Panc1 (cell line): Measurements from ENCODE around the gene WDR33.

Experiments used
- POLR2AphosphoS5 ChIP-seq: IDR thresholded peaks from 2 replicates; pipeline ENCODE4 v1.6.1; 2012; ENCODE audit warnings: mild to moderate bottlenecking, low read depth, low read length, moderate library complexity
- TCF7L2 ChIP-seq: IDR thresholded peaks from 2 replicates; pipeline ENCODE4 v1.6.1; 2011; ENCODE audit warnings: mild to moderate bottlenecking, low read depth, low read length, inconsistent platforms
- TF ChIP-seq, protein P1 (sequence below): fragments of 450-650 bp; IDR thresholded peaks from 2 replicates; pipeline ENCODE4 v1.5.1; 2017; ENCODE audit warnings: mild to moderate bottlenecking
- TF ChIP-seq, protein P2 (sequence below), 2 experiments: IDR thresholded peaks; 2 replicates each; pipeline ENCODE4 v1.6.1; 2011 to 2012; ENCODE audit warnings: low read depth in 2 of 2, control low read depth in 1 of 2, low read length in 1 of 2, mild to moderate bottlenecking in 1 of 2, moderate library complexity in 1 of 2; ENCODE audit not compliant: insufficient read depth in 1 of 2

DNA sequence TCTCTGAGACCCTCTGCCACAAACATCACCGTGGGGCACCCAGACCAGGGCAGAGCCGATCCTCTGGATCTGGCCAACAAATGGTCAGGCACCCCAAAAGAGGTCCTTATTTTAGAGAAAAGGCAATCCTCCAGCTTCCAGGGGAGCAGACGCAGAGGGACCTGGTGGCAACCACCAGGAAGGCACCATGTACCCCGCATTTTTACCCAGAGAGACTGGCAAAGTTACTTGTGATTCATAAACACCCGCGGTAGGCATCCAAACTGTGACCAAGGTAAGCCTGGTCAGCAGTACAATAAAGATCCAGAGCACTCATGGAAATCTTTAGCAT lies 146.1 kb downstream of the WDR33 start:
- TF ChIP-seq, protein P1, sequence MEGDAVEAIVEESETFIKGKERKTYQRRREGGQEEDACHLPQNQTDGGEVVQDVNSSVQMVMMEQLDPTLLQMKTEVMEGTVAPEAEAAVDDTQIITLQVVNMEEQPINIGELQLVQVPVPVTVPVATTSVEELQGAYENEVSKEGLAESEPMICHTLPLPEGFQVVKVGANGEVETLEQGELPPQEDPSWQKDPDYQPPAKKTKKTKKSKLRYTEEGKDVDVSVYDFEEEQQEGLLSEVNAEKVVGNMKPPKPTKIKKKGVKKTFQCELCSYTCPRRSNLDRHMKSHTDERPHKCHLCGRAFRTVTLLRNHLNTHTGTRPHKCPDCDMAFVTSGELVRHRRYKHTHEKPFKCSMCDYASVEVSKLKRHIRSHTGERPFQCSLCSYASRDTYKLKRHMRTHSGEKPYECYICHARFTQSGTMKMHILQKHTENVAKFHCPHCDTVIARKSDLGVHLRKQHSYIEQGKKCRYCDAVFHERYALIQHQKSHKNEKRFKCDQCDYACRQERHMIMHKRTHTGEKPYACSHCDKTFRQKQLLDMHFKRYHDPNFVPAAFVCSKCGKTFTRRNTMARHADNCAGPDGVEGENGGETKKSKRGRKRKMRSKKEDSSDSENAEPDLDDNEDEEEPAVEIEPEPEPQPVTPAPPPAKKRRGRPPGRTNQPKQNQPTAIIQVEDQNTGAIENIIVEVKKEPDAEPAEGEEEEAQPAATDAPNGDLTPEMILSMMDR: no peak
- TF ChIP-seq, protein P2, sequence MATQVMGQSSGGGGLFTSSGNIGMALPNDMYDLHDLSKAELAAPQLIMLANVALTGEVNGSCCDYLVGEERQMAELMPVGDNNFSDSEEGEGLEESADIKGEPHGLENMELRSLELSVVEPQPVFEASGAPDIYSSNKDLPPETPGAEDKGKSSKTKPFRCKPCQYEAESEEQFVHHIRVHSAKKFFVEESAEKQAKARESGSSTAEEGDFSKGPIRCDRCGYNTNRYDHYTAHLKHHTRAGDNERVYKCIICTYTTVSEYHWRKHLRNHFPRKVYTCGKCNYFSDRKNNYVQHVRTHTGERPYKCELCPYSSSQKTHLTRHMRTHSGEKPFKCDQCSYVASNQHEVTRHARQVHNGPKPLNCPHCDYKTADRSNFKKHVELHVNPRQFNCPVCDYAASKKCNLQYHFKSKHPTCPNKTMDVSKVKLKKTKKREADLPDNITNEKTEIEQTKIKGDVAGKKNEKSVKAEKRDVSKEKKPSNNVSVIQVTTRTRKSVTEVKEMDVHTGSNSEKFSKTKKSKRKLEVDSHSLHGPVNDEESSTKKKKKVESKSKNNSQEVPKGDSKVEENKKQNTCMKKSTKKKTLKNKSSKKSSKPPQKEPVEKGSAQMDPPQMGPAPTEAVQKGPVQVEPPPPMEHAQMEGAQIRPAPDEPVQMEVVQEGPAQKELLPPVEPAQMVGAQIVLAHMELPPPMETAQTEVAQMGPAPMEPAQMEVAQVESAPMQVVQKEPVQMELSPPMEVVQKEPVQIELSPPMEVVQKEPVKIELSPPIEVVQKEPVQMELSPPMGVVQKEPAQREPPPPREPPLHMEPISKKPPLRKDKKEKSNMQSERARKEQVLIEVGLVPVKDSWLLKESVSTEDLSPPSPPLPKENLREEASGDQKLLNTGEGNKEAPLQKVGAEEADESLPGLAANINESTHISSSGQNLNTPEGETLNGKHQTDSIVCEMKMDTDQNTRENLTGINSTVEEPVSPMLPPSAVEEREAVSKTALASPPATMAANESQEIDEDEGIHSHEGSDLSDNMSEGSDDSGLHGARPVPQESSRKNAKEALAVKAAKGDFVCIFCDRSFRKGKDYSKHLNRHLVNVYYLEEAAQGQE (IDR thresholded peaks at IDR 0.05; ENCODE audit: insufficient read depth in 1 of 2, low read depth in 2 of 2, low read length in 1 of 2): no peak
- TF ChIP-seq TCF7L2 (no peak), POLR2AphosphoS5 (no peak)
